ENCODE measurements around the gene PHACTR3. TPM values are rescaled to one million over a fixed set of nuclear protein-coding genes. Genes with fewer than 3 reads are reported as not detected.

PHACTR3 gene
- total RNA-seq, 1 experiment from 2014 or later, result not detected

GRCh38 chr20:59660471-59660870 is 56.1 kb downstream of the PHACTR3 start:
- Histone ChIP-seq H3K9me3 (ENCODE audit: control insufficient read depth, low read depth, low read length) (peaks cover 26% of the 10 kb centered on the region), H2BK120ac (ENCODE audit: low read depth, low read length, poor library complexity, severe bottlenecking) (no peak overlapping the region), H4K20me1 (ENCODE audit: control insufficient read depth, insufficient read depth, insufficient read length) (no peaks in the 10 kb centered on the region), H3K18ac (ENCODE audit: insufficient read length, low read depth, low read length) (no peak overlapping the region), H2BK20ac (ENCODE audit: low read depth, low read length, poor library complexity, severe bottlenecking) (no peak overlapping the region), H3K79me1 (ENCODE audit: insufficient read depth, low read depth, low read length, poor library complexity, severe bottlenecking) (no peaks in the 10 kb centered on the region), H3K23me2 (ENCODE audit: insufficient read length, low read depth, low read length, poor library complexity, severe bottlenecking) (no peaks in the 10 kb centered on the region), H3T11ph (ENCODE audit: low read length) (no peak overlapping the region), H2BK5ac (ENCODE audit: insufficient read length, low read length) (no peak overlapping the region), H2AK5ac (ENCODE audit: insufficient read length, low read length) (no peak overlapping the region), H2AFZ (ENCODE audit: low read length) (no peak overlapping the region), H4K91ac (ENCODE audit: insufficient read length, low read depth, low read length) (no peak overlapping the region), H2BK15ac (ENCODE audit: low read depth, low read length) (no peak overlapping the region), H4K8ac (replicated peaks; ENCODE audit: insufficient read length, low read depth, low read length) (no peak overlapping the region), H3K9ac (ENCODE audit: extremely low read depth, insufficient read length, low read length) (no peak overlapping the region), H3K27me3 (ENCODE audit: insufficient read depth, low read length) (no peaks in the 10 kb centered on the region), H3K79me2 (ENCODE audit: insufficient read depth, low read length) (no peaks in the 10 kb centered on the region), H3K27ac (ENCODE audit: insufficient read length, low read depth, low read length) (no peak overlapping the region), H4K5ac (ENCODE audit: insufficient read length, low read depth, low read length) (no peak overlapping the region), H3K4me1 (ENCODE audit: insufficient read depth, low read length) (no peaks in the 10 kb centered on the region), H3K56ac (ENCODE audit: insufficient read length, low read depth, low read length) (no peak overlapping the region), H2BK12ac (ENCODE audit: insufficient read length, low read depth, low read length) (no peak overlapping the region), H3K4ac (ENCODE audit: low read depth, low read length) (no peak overlapping the region), H3K23ac (ENCODE audit: insufficient read length, low read depth, low read length) (no peak overlapping the region), H3K14ac (ENCODE audit: insufficient read depth, low read length) (no peak overlapping the region), H3K4me2 (ENCODE audit: insufficient read depth, insufficient read length, low read length) (no peak overlapping the region)
- Mint-ChIP-seq H3K4me3 (no peak overlapping the region), H3K27me3 (ENCODE audit: low read depth) (peaks cover 28% of the 10 kb centered on the region), H3K36me3 (ENCODE audit: insufficient read depth in 1 of 3, low read depth in 3 of 3) (peaks cover 2 to 17% (median 14%) of the 10 kb centered on the region in 3 experiments; a peak in 6 of 7 replicates), H3K9me3 (peaks cover 31 to 99% of the 10 kb centered on the region in 2 experiments), H3K4me1 (no peaks in the 10 kb centered on the region), H3K27ac (no peak overlapping the region)
- DNase-seq, result no peak
- no CpG with 5 or more reads among the region's 2 CpGs for WGBS (ENCODE audit: extremely low coverage, insufficient read length, low lambda C conversion rate)
- no peak for TF ChIP-seq CTCF (conservative IDR thresholded peaks at IDR 0.05)

Data from H9 (cell line).